HG03103 (cell line): ENCODE results near the gene AMPD1.

Experiments used
- ATAC-seq: cut with Tn5 transposase; IDR thresholded peaks from one replicate; pipeline ENCODE4 v1.9.1; 2021; ENCODE audit warnings: low read depth; ENCODE audit not compliant: unreplicated experiment

Gene AMPD1

DNA sequence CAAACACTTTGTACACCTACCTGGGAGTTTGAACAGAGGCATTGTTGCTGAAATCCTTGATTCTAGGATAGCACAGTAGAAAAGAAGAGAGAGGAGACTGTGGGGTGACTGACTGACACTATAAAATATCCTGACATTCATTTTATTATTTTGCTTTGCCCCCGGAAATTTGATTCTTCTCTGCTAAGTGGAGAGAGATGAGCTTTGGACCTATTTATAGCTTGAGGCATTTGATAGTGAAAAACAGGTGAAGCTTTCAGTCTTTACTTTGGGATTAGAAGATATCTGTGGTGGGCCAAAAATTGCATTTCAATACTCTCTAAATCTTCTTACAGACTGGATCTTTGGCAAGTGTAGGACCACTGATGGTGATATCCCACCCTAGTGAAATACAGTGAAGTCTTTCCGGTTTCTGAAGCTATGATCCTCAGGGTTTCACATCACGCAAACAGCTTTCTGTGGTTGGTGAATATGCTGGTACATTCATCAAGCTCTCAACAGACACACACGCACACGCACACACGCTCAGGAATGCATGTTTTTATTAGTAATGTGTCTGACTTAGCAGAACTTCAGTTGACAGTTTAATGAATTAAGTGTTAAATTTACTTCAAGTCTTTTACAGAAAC, at the start of gene AMPD1:
Gene AMPD1 (minus strand): TSS at position 117 of the 629 bp plus-strand sequence. CDS start 75 bp downstream, at position 42.
- ATAC-seq = no peak

DNA sequence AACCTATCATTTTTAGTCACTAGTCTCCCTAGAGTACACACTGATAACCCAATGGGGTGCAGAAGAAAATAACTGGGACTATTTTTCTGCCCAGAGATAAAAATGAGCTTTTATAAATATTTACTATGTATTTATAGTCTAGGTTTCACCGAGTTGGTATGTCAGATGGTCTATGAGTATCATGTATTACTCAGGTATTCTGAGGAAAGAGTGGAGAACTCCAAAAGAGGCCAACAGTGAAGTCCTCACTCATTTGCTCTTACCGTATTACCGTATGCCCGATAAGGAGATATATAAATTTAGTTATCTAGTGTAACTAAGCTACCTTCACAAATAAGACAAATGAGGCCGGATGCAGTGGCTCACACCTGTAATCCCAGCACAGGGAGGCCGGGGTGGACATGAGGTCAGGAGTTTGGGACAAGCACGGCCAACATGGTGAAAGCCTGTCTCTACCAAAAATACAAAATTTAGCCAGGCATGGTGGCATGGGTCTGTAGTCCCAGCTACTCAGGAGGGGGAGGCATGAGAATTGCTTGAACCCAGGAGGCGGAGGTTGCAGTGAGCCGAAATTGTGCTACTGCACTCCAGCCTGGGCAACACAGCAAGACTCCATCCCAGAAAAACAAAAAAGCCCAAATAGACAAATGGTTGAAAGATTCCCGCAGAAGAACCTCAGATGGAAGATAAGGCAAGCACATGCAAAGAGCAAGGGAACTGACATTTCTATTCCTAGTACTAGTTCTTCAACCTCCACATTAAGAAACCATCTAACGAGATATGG, 46.8 kb upstream of the AMPD1 start:
- no peak for ATAC-seq

DNA sequence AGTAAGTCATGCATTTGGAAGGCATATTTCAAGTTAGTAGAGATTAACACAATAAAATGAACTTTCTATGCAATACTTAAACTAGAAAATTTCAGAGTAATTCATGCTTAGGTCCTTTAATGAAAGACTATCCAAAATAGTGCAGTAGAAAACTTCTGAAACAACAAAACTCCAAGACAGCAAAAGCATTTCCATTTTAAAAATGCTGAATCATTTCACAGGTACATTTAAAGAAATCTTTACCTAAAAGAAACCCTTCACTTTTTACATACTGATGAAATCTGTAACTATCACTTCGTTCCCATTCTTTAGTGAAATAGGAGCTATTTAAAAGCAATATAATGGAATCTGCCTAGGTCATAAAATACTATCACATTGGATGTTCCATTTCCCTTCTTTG, 45.0 kb upstream of the AMPD1 start:
- ATAC-seq = no peak

DNA sequence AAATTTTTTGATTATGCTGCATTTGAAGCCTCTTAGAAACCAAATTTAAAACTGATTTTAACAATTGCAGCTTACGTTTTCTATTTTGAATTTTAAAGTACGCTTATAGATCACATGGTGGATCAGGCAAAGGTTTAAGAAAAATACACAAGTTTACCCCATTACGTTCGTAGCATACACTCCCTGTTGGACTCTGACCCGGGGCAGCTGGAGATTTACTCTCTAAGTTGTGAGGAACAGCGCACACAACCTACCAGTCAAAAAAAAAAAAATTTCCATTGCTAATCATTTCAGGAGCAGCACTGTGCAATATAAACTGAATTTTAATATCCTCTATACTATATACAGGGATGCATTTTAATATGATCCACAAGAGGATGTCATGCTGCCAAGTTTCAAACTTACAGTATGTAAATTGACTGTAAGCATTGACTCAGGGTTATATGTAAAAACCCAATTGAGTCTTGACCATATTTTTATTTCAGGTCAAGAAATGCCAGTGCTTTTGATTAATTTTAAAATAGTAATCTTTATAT, 42.0 kb upstream of the AMPD1 start:
- no peak for ATAC-seq

DNA sequence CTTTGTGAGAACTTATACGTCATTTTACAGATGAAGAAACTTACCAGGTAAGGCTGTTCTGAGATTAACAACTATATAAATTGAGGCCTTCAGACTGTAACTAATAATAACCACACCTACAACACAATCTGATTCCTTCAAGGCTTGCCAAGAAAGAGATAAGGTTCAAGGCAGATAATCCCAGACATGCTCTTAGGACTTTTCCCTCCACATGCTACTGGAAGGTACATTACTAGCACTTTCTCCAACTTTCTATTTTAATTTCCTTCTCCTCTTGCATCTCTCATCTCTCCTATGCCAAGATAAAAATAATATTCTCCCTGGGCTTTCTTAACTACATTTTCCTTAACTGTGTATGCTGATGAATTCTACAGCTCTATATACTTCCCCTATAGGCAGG, 40.1 kb upstream of the AMPD1 start:
- no peak for ATAC-seq

DNA sequence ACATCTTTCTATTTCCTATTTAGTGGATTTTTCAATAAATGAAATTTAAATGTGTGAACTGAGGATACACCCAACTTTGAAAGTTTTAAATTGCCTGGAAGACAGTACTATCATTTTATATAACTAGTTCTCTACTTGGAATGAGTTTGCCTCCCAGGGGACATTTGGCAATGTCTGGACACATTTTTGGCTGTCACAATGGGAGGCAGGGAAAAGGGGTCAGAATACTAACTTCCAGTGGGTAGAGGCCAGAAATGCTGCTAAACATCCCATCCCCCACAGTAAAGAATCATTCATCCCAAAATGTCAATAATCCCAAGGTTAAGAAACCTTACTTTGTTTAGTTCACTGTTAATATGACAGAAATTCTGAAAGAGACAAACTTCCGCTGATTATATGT, 34.4 kb upstream of the AMPD1 start:
- no peak for ATAC-seq

DNA sequence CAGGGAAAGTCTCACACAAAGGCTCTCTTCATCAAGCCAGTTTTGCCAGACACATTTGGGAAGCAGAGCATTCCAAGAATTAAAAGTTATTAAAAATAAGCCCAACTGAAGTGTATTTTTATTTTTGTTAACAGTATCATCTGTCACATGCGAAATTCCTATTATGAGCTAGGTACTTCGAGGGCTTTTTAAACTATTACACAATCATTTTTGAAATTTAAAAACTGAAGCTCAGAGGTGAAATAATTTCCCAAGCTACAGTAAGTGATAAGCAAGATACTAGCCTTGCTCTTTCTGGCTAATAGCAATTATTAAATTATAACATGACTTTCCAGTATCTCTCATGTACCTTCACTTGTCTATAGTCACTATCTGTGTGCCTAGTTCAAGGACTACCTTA, 33.2 kb upstream of the AMPD1 start:
- ATAC-seq = no peak

DNA sequence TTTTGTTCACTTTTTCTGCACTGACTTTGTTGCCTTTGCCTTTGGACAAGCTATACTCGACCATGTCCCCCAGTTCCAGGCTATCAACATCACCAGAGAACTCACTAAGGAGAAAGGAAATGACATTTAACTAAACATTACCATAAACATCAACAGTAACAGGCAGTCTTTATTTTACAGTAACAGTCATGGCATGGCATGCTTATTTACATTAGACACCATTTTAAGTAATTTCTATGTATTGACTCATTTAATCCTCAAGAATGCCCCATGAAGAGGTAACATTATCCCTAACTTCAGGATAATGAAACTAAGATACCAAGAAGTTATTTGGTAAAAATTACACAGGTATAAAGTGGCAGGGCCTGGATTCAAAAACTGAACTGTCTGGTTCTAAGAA, 29.9 kb upstream of the AMPD1 start:
- no peak for ATAC-seq

DNA sequence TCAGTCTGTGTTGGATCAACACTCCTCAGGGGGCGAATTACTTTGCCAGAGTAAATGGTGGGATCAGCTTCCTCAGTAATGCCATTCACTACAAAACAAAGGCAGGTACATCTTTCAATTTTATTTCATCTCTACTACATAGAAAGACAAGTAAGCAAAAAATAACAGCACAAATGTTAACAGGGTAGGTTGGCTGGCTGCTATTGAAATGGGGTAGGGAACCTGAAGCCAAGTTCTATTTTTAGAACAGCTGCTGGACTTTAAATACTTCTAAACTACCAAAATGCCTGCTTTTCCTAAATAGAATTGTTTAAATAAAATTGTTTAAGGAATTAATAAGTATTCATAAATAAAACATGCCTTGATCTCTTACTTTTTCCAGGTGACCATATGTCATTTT, 28.6 kb upstream of the AMPD1 start:
- ATAC-seq = no peak

DNA sequence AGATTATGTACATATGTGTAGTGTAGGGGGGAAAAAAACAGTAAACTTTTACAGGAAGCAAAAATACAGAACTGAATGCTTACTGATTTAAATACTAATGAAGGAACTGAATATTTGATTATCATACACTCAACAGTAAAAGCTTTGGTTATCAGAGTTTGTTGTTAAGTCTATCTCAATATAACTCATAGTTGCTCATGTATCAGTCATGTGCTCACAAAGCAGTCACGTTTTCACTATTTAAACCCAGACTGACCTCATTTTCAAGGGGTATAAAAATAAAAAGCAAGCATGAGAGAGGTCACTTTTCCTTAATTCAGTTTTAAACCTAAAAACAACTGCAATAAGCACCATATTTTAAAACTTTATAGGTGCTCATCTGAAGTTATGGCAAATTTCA, 28.1 kb upstream of the AMPD1 start:
- no peak for ATAC-seq

DNA sequence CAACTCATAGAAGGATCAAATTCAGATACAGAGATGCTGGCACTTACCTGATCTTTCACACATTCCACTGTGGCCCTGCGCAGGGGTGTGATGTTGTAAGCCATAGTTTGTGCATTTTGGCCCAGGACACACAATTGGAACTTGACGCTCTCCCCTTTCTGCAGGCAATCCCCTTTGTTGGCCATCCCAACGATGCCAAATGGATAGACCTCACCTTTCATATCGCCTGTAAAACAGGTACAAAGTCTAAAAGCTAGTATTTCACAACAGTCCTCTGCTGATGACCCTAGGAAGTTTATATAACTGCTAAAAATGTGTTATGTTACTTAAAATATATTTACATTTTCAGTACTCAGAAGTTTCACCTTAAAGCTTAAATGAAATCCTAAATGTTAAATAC, 25.1 kb upstream of the AMPD1 start:
- ATAC-seq = no peak

DNA sequence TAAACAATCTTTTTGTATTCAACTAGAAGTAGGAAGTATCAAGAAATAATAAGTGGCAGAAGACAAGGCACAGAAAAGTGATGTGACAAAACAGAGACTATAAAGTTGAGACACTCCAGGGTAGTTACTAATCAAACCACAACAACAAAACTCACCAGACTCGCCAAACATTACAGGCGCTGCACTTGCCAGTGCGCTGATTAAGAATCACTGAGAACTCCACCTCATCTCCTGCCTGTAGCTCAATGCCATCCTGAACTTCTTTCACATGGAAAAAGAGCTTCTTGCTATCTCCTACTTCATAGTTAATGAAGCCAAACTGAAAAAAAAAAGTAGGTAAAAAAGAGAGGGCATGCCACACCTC, 24.1 kb upstream of the AMPD1 start:
- no peak for ATAC-seq

DNA sequence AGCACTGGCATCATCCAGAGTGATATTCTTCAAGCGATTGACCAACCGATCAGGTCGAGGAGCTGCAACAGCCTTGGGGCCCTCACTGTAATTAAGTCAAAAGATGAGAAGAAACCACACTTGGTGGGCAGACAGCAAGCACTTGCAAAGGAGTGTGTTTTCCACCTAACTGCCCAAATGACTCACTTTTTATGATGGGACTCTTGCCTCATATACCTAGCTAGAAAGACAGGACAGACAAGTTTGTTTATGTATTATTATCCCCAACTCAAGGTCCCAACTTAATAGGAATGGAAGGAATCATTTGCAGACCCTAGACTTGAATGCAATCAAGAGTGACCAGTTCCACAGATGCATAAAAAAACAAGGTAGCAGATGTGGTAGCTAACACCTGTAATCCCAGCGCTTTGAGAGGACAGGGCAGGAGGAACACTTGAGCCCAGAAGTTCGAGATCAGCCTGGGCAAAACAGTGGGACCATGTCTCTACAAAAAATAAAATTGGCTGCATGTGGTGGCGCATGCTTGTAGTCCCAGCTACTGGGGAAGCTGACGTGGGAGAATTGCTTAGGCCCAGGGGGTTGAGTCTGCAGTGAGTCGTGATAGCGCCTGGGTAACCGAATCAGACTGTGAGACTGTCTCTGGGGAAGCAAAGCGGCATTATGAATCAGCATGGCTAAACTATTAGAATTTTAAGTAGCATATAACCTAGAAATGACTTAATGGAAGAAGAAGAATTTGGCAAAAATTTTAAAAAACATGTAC, 23.5 kb upstream of the AMPD1 start:
- no peak for ATAC-seq

DNA sequence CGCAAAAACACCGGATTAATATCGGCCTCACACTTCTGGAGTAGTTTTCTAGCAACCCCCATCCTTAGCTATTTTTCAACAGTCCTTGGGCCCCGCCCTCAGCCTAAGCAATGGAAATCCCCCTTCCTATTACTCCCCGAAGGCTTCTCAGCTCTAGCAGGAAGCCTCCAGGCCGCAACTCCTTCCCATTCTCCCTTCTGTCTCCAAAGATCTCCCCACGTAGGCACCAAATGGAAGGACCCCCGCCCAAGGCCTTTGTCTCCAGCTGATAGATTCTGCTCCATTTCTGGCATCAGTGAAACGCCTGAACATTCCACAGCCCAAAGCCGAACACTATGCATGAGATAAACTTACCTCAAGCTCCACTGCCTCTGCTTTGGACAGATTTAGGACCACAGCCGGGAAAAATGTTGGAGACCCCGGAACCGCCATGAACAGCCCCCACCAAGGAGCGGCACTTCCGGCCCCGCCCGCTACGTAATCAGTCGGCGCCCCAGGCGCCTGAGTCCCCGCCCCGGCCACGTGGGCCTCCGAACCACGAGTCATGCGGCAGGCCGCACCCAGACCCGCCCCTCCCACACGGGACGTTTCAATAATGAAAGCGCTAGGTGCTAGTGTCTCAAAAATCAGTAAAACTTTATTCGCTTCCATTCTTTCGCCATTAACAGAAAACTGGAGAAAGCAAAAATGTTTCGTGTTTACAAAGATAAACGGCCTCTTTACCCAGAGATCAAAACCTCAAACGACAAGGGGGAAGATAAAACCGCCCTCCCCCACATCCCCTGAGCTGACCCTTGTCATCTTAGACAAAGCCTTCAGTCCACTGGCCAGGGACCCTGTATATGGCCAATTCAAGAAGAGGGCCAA, 21.2 kb upstream of the AMPD1 start, which contains the start of gene NRAS:
Gene NRAS (minus strand): TSS at position 468 of the 867 bp plus-strand sequence. CDS start 611 bp downstream, outside the sequence.
- peak; percentile 96 for ATAC-seq

DNA sequence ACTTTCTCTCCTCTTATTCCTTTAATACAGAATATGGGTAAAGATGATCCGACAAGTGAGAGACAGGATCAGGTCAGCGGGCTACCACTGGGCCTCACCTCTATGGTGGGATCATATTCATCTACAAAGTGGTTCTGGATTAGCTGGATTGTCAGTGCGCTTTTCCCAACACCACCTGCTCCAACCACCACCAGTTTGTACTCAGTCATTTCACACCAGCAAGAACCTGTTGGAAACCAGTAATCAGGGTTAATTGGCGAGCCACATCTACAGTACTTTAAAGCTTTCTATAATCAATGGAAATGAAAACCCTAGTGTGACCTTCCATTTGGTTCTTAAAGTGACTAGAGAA, 20.6 kb upstream of the AMPD1 start:
- ATAC-seq = no peak

DNA sequence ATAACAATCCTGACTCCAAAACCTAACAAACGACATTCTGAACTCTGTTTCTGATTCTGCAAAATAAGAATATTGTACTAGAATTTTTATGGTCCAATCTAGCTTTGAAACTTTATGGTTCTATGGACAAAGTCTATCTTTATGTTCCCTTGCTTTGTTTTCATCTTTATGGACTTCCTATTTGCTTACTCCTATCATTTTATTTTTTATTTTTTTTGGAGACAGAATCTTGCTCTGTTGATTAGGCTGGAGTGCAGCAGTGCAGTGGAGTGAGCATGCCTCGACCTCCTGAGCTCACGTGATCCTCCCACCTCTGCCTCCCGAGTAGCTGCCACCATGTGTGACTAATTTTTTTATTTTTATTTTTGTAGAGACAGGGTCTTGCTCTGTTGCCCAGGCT, 17.6 kb upstream of the AMPD1 start:
- ATAC-seq = no peak

DNA sequence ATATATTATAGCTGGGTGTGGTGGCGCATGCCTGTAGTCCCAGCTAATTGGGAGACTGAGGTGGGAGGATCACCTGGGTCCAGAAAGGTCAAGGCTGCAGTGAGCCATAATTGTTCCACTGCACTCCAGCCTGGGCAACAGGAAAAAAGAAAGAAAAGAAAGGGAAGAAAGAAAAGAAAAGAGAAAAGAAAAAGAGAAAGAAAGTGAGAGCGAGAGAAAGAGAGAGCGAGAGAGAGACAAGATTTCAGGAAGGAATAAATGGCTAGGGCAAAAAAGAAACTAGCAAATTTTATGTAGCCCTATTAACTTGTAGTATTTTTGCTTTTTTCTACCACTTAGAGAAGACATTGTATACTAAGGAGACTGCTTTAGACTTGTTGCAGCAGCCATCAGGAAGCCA, 15.0 kb upstream of the AMPD1 start:
- ATAC-seq = no peak

DNA sequence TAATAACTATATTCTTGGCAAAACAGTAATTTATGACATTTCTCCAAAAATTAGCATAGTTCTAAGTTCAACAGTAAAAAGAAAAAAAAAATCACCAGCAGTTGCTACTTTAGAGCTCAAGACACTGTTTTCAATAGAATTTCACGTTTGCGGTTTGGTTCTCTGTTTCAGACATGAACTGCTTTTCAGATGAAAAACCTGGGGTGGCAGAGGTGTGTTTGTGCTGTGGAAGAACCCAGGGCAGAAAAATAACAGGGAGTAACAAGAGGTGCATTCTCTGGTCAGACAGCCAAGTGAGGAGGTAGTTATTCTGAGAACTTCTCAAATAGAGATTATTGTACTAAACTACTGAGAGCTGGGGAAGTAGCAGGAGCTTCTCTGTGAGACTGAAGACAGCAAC, 12.3 kb upstream of the AMPD1 start:
- ATAC-seq = no peak

DNA sequence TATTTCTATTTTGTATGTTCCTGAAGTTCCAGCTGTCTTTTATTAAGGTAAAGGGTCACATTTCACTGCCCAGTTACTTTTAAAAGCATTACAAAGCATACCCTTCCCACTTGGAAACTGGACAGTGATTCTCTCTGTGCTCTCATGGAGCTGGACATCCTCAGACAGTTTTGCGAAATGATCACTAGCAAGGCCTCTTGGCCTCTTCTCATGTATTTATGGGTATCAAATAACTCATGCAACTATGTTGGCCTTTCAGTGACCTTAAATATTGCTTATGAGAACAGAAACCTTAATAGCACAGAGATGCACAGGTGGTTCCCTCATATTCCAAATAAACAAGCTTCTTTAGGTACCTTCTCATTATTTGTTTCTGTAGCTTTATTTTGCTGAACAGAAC, 7.9 kb upstream of the AMPD1 start:
- ATAC-seq = no peak

DNA sequence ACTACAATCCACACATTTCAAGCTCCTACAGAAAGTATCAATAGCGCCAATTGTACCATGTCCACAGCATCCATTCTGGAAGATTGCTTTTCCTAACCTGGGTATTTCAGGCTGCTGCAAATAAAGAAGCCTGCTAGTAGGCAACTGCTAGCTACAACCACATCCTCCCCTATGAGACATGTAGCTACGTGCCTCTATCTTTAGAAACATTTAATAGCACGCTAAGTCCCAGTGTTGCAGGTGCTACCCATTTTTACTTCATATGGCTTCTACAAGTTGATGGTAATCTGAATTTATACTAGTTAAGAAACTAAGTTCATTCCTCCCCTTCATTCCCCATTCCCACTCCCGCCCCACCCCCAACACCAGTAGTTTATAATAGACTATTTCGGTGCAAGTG, 7.4 kb upstream of the AMPD1 start:
- ATAC-seq = no peak

DNA sequence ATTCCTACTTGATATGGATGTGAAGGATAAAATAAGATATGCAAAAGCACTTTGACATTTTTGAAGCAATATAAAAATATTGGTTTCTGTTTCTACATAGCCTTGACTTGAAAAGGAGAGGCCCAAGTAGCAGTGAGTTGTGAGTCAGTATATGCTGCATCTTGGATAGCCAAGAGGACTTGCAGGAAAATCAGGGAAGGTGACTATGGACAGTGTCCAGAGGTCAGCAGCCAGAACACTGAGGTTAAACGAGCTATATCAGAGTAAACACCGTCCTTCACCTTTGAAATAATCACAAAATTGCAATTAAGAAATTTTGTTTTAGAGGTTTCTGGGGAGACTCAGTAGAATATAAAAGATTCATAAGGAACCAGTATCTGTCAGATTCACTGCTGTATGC, 6.6 kb upstream of the AMPD1 start:
- no peak for ATAC-seq
